ENCODE results near the gene GNAZ. TPM values are rescaled to one million over a fixed set of nuclear protein-coding genes. Genes with fewer than 3 reads are reported as not detected.

The GNAZ gene
- total and polyA plus RNA-seq, 2 donors (not counting 1 experiment from before 2014, with no cell fraction given) = 2.8 to 9.1 TPM

GRCh38 chr22:23077627-23078461 lies 7.5 kb downstream of the GNAZ start:
- H4K20me1 ChIP-seq (ENCODE audit: control insufficient read depth, insufficient read depth, low read length, poor library complexity, severe bottlenecking) = no peaks in the 10 kb centered on the region
- TF ChIP-seq EZH2 (IDR thresholded peaks at IDR 0.05; ENCODE audit: borderline replicate concordance, insufficient read depth, low read depth, low read length, poor library complexity, severe bottlenecking) = no peak
- no peak for TF ChIP-seq CTCF (IDR thresholded peaks at IDR 0.05)
- WGBS (ENCODE audit: insufficient coverage) = 83% methylated on average over 5 of the region's 11 CpGs
- no peaks in the 10 kb centered on the region for H3K9me3 ChIP-seq (ENCODE audit: control extremely low read depth in 1 of 3, control insufficient read depth in 2 of 3, insufficient read depth in 1 of 3, low read length in 2 of 3)
- H3K36me3 ChIP-seq (replicated peaks in 1 of 2; ENCODE audit: control extremely low read depth in 1 of 2, control insufficient read depth in 1 of 2, extremely low read depth in 1 of 2, insufficient read depth in 2 of 2, low read length in 1 of 2) = no peaks in the 10 kb centered on the region
- no peak overlapping the region for H3K27ac ChIP-seq (ENCODE audit: low read length in 2 of 2)
- Mint-ChIP-seq H3K27me3 (no peaks in the 10 kb centered on the region), H3K4me1 (peaks cover 10% of the 10 kb centered on the region), H3K9me3 (ENCODE audit: insufficient read depth) (no peaks in the 10 kb centered on the region), H3K27ac (no peak overlapping the region), H3K4me3 (no peak overlapping the region)
- intact Hi-C loops (cut with micrococcal nuclease) = no loop called here
- no peak overlapping the region for H2AFZ ChIP-seq (ENCODE audit: insufficient read depth, low read depth, low read length, poor library complexity, severe bottlenecking)
- POLR2A ChIA-PET = no interaction called here
- no peak for ATAC-seq (ENCODE audit: low read depth)
- peaks cover 8 to 10% of the 10 kb centered on the region in 2 donors for H3K4me1 ChIP-seq (ENCODE audit: control insufficient read depth in 2 of 2, insufficient read depth in 2 of 2, low read length in 2 of 2)
- CTCF ChIA-PET = interaction anchor here (1.1 kb wide), 1 partner anchor 118 kb away, joined by 3 read pairs; no protein-coding TSS in a partner anchor
- H3K4me3 ChIP-seq (ENCODE audit: control extremely low read depth in 1 of 5, extremely low read depth in 1 of 5, insufficient read depth in 1 of 5, low read depth in 2 of 5, low read length in 4 of 5) = no peak overlapping the region
- no peak for DNase-seq
- H3K4me2 ChIP-seq (replicated peaks; ENCODE audit: low read depth, low read length, poor library complexity, severe bottlenecking) = no peak overlapping the region
- H3K27me3 ChIP-seq (replicated peaks in 1 of 4; ENCODE audit: control extremely low read depth in 1 of 4, control insufficient read depth in 3 of 4, insufficient read depth in 4 of 4, low read length in 3 of 4) = peaks cover 0 to 3% (median 0%) of the 10 kb centered on the region in 4 experiments
- no peak overlapping the region for H3K9ac ChIP-seq (ENCODE audit: low read length)
- peaks cover 61% of the 10 kb centered on the region for H3K79me2 ChIP-seq (ENCODE audit: control insufficient read depth, insufficient read depth, low read length)

DNA sequence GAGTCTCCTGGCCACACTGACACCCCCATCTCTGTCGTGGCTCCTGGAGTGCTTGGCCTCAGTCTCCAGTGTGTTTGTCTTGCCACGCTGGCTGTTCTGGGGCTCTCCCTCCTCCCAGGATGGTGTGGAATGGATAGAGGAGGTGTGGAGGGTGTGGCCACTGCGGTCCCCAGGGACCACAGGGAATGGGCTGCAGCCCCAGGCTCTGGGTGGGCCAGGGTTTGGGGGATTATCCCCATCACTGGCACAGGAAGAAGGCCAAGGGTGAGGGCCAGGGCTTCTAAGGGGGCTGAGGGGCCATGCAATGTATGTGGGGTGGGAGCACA lies 8.1 kb downstream of the GNAZ start:
- H3K9ac ChIP-seq (ENCODE audit: low read length) = no peak overlapping the region
- CTCF ChIA-PET = interaction anchor here (1.1 kb wide), 1 partner anchor 119 kb away, joined by 3 read pairs; no protein-coding TSS in a partner anchor
- peaks cover 8 to 10% of the 10 kb centered on the region in 2 donors for H3K4me1 ChIP-seq (ENCODE audit: control insufficient read depth in 2 of 2, insufficient read depth in 2 of 2, low read length in 2 of 2)
- WGBS (ENCODE audit: insufficient coverage) = 82% methylated on average over 2 of the region's 3 CpGs
- H3K4me2 ChIP-seq (replicated peaks; ENCODE audit: low read depth, low read length, poor library complexity, severe bottlenecking) = no peak overlapping the region
- H3K4me3 Mint-ChIP-seq = no peak overlapping the region
- H3K27me3 ChIP-seq (replicated peaks in 1 of 4; ENCODE audit: control extremely low read depth in 1 of 4, control insufficient read depth in 3 of 4, insufficient read depth in 4 of 4, low read length in 3 of 4) = peaks cover 0 to 3% (median 0%) of the 10 kb centered on the region in 4 experiments
- intact Hi-C loops (cut with micrococcal nuclease) = no loop called here
- no peaks in the 10 kb centered on the region for H3K9me3 ChIP-seq (ENCODE audit: control extremely low read depth in 1 of 3, control insufficient read depth in 2 of 3, insufficient read depth in 1 of 3, low read length in 2 of 3)
- H3K9me3 Mint-ChIP-seq (ENCODE audit: insufficient read depth) = no peaks in the 10 kb centered on the region
- H4K20me1 ChIP-seq (ENCODE audit: control insufficient read depth, insufficient read depth, low read length, poor library complexity, severe bottlenecking) = no peaks in the 10 kb centered on the region
- no peaks in the 10 kb centered on the region for H3K27me3 Mint-ChIP-seq
- H3K27ac Mint-ChIP-seq = no peak overlapping the region
- H3K79me2 ChIP-seq (ENCODE audit: control insufficient read depth, insufficient read depth, low read length) = peaks cover 56% of the 10 kb centered on the region
- no peak overlapping the region for H3K27ac ChIP-seq (ENCODE audit: low read length in 2 of 2)
- ATAC-seq (ENCODE audit: low read depth) (no peak), DNase-seq (no peak)
- H3K4me3 ChIP-seq (ENCODE audit: control extremely low read depth in 1 of 5, extremely low read depth in 1 of 5, insufficient read depth in 1 of 5, low read depth in 2 of 5, low read length in 4 of 5) = no peak overlapping the region
- H3K4me1 Mint-ChIP-seq = peaks cover 10% of the 10 kb centered on the region
- no peak overlapping the region for H2AFZ ChIP-seq (ENCODE audit: insufficient read depth, low read depth, low read length, poor library complexity, severe bottlenecking)
- POLR2A ChIA-PET = no interaction called here
- TF ChIP-seq CTCF (IDR thresholded peaks at IDR 0.05) (no peak), EZH2 (IDR thresholded peaks at IDR 0.05; ENCODE audit: borderline replicate concordance, insufficient read depth, low read depth, low read length, poor library complexity, severe bottlenecking) (no peak)
- H3K36me3 ChIP-seq (replicated peaks in 1 of 2; ENCODE audit: control extremely low read depth in 1 of 2, control insufficient read depth in 1 of 2, extremely low read depth in 1 of 2, insufficient read depth in 2 of 2, low read length in 1 of 2) = no peaks in the 10 kb centered on the region

Data from B cell (primary cell).